Progenitor cell of endocrine pancreas (in vitro differentiated cells): ENCODE data around the gene PLEKHG2. TPM values are rescaled to one million over a fixed set of nuclear protein-coding genes. Genes with fewer than 3 reads are reported as not detected.

Experiments used
- DNase-seq: peaks from one replicate; pipeline ENCODE4 v3.0.0; 2021; ENCODE audit warnings: low spot score; ENCODE audit not compliant: unreplicated experiment
- H3K27ac Mint-ChIP-seq: 2 replicates; pipeline ENCODE4 v1.8.0; 2021; ENCODE audit warnings: mild to moderate bottlenecking, moderate library complexity, mixed read lengths
- H3K27me3 Mint-ChIP-seq: 2 replicates; pipeline ENCODE4 v1.8.0; 2021; ENCODE audit warnings: mixed read lengths
- H3K36me3 Mint-ChIP-seq: 2 replicates; pipeline ENCODE4 v1.8.0; 2022; ENCODE audit warnings: mixed read lengths; ENCODE audit not compliant: insufficient read depth
- H3K4me1 Mint-ChIP-seq: 2 replicates; pipeline ENCODE4 v1.8.0; 2021; ENCODE audit warnings: low read depth, mixed read lengths
- H3K4me3 Mint-ChIP-seq: 2 replicates; pipeline ENCODE4 v1.8.0; 2021; ENCODE audit warnings: low read depth, mild to moderate bottlenecking, moderate library complexity, mixed read lengths
- H3K9me3 Mint-ChIP-seq: 2 replicates; pipeline ENCODE4 v1.8.0; 2021; ENCODE audit warnings: low read depth, mixed read lengths
- CTCF ChIP-seq: fragments of 200-600 bp; sonication (generic); IDR thresholded peaks from one replicate; pipeline ENCODE4 v1.5.0; 2021; ENCODE audit warnings: antibody characterized with exemption, mild to moderate bottlenecking; ENCODE audit not compliant: unreplicated experiment
- total RNA-seq: library from RNA; stranded (reverse); gene quantifications from 2 replicates; pipeline ENCODE4 v1.2.1, GENCODE V29; 2021

PLEKHG2 gene
- total RNA-seq, 1 donor from 2014 or later: 162 TPM

GRCh38 chr19:39469036-39469435 is 56.6 kb downstream of the PLEKHG2 start:
- TF ChIP-seq CTCF: no peak
- Mint-ChIP-seq H3K9me3 (no peaks in the 10 kb centered on the region), H3K27me3 (no peaks in the 10 kb centered on the region), H3K4me1 (no peaks in the 10 kb centered on the region), H3K4me3 (no peak overlapping the region), H3K27ac (no peak overlapping the region), H3K36me3 (peaks cover 26% of the 10 kb centered on the region)
- DNase-seq: no peak

- H3K27ac Mint-ChIP-seq: no peak overlapping the region
- H3K4me1 Mint-ChIP-seq: no peaks in the 10 kb centered on the region
- H3K4me3 Mint-ChIP-seq: no peak overlapping the region
- no peaks in the 10 kb centered on the region for H3K9me3 Mint-ChIP-seq
- no peak for TF ChIP-seq CTCF
- H3K36me3 Mint-ChIP-seq: peaks cover 28% of the 10 kb centered on the region
- DNase-seq: no peak
- H3K27me3 Mint-ChIP-seq: no peaks in the 10 kb centered on the region
Measured at GRCh38 chr19:39469567-39469966, 57.1 kb downstream of the PLEKHG2 start.

- Mint-ChIP-seq H3K27me3 (no peaks in the 10 kb centered on the region), H3K9me3 (no peaks in the 10 kb centered on the region), H3K4me1 (no peaks in the 10 kb centered on the region), H3K27ac (no peak overlapping the region), H3K4me3 (no peak overlapping the region), H3K36me3 (peaks cover 30% of the 10 kb centered on the region)
- no peak for TF ChIP-seq CTCF
- no peak for DNase-seq
Measured at GRCh38 chr19:39470724-39471339, 58.4 kb downstream of the PLEKHG2 start.

- Mint-ChIP-seq H3K9me3 (no peaks in the 10 kb centered on the region), H3K27me3 (no peaks in the 10 kb centered on the region), H3K27ac (no peak overlapping the region), H3K4me3 (no peak overlapping the region), H3K4me1 (no peaks in the 10 kb centered on the region), H3K36me3 (peaks cover 30% of the 10 kb centered on the region)
- TF ChIP-seq CTCF: no peak
- no peak for DNase-seq
Measured at GRCh38 chr19:39471756-39472536, 59.5 kb downstream of the PLEKHG2 start.

DNA sequence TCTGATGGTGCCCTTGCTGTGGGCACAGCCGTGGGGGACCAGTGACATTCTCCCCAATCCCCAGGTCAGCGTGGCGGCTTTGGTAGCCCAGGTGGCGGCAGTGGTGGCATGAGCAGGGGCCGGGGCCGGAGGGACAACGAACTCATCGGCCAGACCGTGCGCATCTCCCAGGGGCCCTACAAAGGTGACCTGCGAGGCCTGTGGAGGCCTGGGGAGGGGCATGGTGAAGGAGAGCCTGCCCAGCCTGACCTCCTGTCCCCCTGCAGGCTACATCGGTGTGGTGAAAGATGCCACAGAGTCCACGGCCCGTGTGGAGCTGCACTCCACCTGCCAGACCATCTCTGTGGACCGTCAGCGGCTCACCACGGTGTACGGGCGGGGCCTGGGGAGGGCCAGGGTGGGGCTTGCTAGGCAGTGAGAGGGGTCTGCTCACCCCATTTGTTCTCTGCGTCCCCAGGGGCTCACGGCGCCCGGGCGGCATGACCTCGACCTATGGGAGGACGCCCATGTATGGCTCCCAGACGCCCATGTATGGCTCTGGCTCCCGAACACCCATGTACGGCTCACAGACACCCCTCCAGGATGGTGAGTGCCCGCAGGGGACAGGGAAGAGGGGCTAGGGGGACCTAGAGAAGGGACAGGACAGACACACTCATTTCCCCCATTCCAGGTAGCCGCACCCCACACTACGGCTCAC is 60.4 kb downstream of the PLEKHG2 start:
- Mint-ChIP-seq H3K4me1 (no peaks in the 10 kb centered on the region), H3K9me3 (no peaks in the 10 kb centered on the region), H3K36me3 (peaks cover 28% of the 10 kb centered on the region), H3K27ac (no peak overlapping the region), H3K4me3 (no peak overlapping the region), H3K27me3 (no peaks in the 10 kb centered on the region)
- no peak for TF ChIP-seq CTCF
- DNase-seq: no peak
